T-cell (primary cell): ENCODE data around the gene STXBP1. TPM values are rescaled to one million over a fixed set of nuclear protein-coding genes. Genes with fewer than 3 reads are reported as not detected.

Experiments used
- ATAC-seq, 4 experiments: fragments of 200-7000 bp in 3 of 4; fragments of 150-1000 bp in 1 of 4; cut with Tn5 transposase; replicated peaks in 1 of 4; 1 replicate in 3 of 4; 2 replicates in 1 of 4; pipeline ENCODE4 v1.10.0; 2021; ENCODE audit warnings: moderate library complexity in 3 of 4, mild to moderate bottlenecking in 2 of 4, moderate number of reproducible peaks in 1 of 4
- CTCF ChIA-PET, 2 donors: fragments of 300-600 bp; sonication (Branson Sonifier 250); formaldehyde crosslinking; loops; one replicate each; lab custom pipeline; 2022; ENCODE audit warnings: antibody characterized with exemption in 2 of 2; lab: Charles Lee
- POLR2A ChIA-PET, 2 donors: fragments of 300-600 bp; sonication (Branson Sonifier 250); formaldehyde crosslinking; loops; one replicate each; lab custom pipeline; 2022; ENCODE audit warnings: antibody characterized with exemption in 2 of 2; lab: Charles Lee
- DNase-seq, 35 experiments: peaks; one replicate each; pipeline versions ENCODE4 v3.0.0 to v3.0.0-alpha.2; 2013 to 2023
- H3K27ac ChIP-seq: one replicate; pipeline ENCODE4 v1.5.1; 2013; ENCODE audit warnings: low read length
- H3K27me3 ChIP-seq, 2 experiments: replicated peaks in 1 of 2; 1 replicate in 1 of 2; 2 replicates in 1 of 2; pipeline versions ENCODE4 v1.6.1 to v1.7.0; 2013; ENCODE audit warnings: low read length in 1 of 2, mixed read lengths in 1 of 2; ENCODE audit not compliant: control insufficient read depth in 2 of 2, insufficient read depth in 2 of 2; ENCODE audit errors: extremely low read depth in 1 of 2
- H3K36me3 ChIP-seq, 2 donors: 1 replicate in 1 of 2; 2 replicates in 1 of 2; pipeline versions ENCODE4 v1.6.1 to v1.7.0; 2013; ENCODE audit warnings: low read length in 1 of 2; ENCODE audit not compliant: control insufficient read depth in 2 of 2, insufficient read depth in 1 of 2; ENCODE audit errors: extremely low read depth in 1 of 2
- H3K4me1 ChIP-seq, 2 experiments: 1 replicate in 1 of 2; 2 replicates in 1 of 2; pipeline versions ENCODE4 v1.6.1 to v1.7.0; 2013; ENCODE audit warnings: low read length in 2 of 2, mixed read lengths in 1 of 2; ENCODE audit not compliant: insufficient read depth in 2 of 2, control insufficient read depth in 1 of 2; ENCODE audit errors: extremely low read depth in 1 of 2
- H3K4me3 ChIP-seq, 2 donors: 1 replicate in 1 of 2; 2 replicates in 1 of 2; pipeline versions ENCODE4 v1.5.1 to v1.7.0; 2013; ENCODE audit warnings: mild to moderate bottlenecking in 2 of 2, low read length in 1 of 2, moderate library complexity in 1 of 2; ENCODE audit not compliant: control insufficient read depth in 1 of 2; ENCODE audit errors: extremely low read depth in 1 of 2
- H3K9me3 ChIP-seq: 2 replicates; pipeline ENCODE4 v1.7.0; 2013
- H3K27ac Mint-ChIP-seq, 2 donors: one replicate each; pipeline ENCODE4 v1.8.0; 2020 to 2021; ENCODE audit warnings: mild to moderate bottlenecking in 2 of 2, mixed read lengths in 2 of 2
- H3K27me3 Mint-ChIP-seq, 2 donors: one replicate each; pipeline ENCODE4 v1.8.0; 2021 to 2022; ENCODE audit warnings: mixed read lengths in 2 of 2
- H3K36me3 Mint-ChIP-seq: one replicate; pipeline ENCODE4 v1.8.0; 2021; ENCODE audit warnings: mixed read lengths
- H3K4me1 Mint-ChIP-seq, 3 donors: one replicate each; pipeline ENCODE4 v1.8.0; 2020 to 2022; ENCODE audit warnings: mixed read lengths in 3 of 3, mild to moderate bottlenecking in 1 of 3
- H3K4me3 Mint-ChIP-seq, 3 donors: one replicate each; pipeline ENCODE4 v1.8.0; 2020 to 2022; ENCODE audit warnings: mild to moderate bottlenecking in 3 of 3, mixed read lengths in 3 of 3, moderate library complexity in 3 of 3
- H3K9me3 Mint-ChIP-seq, 3 donors: one replicate each; pipeline ENCODE4 v1.8.0; 2020 to 2022; ENCODE audit warnings: mixed read lengths in 3 of 3
- WGBS: methylation state at CpG from one replicate; pipeline ENCODE4 v1.1.5; 2013; ENCODE audit warnings: missing lambda C conversion rate; ENCODE audit not compliant: insufficient coverage; 5-methylcytosine and 5-hydroxymethylcytosine counted together
- total RNA-seq, 35 experiments: library from RNA in 6 of 35; stranded (reverse) in 6 of 35; fragments of 120-200 nt in 1 of 35; gene quantifications; one replicate each; pipeline versions ENCODE4 v1.2.1 to v1.2.4 and lab custom pipeline; 2013 to 2026

Gene STXBP1
- total RNA-seq, 5 donors from 2014 or later (not counting 1 experiment from before 2014, with no cell fraction given) = 3.8 to 18.2 (median 17.3) TPM

DNA sequence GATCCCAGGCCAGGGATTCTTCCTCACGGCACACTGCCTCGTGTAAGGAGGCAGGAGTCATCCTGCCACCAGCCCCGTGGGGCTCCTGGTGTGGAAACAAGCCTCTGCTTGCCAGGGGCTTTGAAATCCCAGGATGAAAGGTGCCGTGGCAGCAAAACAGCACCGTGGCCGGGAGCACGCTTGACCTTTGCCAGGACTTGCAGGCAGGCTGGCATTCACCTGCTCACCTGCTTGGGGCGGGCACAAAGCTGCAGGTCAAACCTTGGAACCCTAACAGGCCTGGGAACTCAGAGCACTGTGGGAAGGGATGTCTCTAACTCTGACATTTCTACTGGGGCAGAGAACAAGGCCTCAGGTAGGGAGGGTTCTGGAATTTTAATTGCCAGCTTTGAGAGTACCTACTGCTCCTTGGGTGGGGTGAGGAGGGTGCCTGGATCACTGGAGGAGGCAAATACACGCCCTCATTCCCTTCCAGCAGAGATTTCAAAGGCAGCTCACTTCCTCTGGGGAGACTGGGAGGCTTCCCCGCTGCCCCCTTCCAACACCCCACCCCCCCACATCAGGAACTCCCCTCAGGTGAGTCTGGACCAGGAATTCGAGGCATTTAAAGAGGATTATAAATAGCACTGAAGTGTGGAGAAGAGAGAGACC, 45.6 kb upstream of the STXBP1 start:
- peaks cover 4% of the 10 kb centered on the region for H3K36me3 Mint-ChIP-seq
- H3K4me1 ChIP-seq = peaks cover 10 to 41% of the 10 kb centered on the region in 2 experiments

DNA sequence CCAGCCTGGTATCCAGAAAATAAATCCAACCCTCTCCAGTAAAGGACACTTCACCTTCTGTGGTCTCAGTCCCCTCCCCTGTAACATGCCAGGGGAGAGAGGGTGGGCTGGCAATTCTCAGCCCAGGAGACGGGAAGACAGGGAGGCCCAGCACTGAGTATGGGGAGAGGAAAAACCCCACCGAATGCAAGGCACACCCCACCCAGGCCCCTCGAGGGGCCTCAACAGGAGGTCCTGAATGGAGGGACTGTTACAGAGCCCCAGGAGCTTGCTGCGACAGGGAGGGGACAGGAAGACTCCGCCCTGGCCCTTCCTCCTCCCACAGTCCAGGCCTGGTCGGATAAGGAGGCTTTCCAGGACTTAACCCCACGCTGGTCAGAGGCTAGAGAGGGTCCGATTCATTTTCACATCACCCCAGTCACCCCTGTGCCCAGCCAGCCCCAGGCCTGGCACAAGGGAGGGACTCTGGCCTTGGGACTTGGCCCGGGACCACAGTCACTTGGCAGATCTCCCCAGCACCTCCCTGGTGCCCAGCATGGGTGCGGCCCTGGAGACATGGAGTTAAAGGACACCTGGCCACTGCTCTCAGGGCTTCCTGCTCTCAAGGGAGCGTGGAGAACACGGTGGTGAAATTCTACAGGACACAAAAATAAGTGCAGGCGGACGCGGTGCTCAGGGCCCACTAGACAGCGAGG, 44.9 kb upstream of the STXBP1 start:
- Histone ChIP-seq H3K27ac (peak overlapping the region; percentile 7), H3K4me1 (peaks cover 10 to 37% of the 10 kb centered on the region in 2 experiments), H3K36me3 (no peaks in the 10 kb centered on the region), H3K4me3 (no peak overlapping the region), H3K9me3 (no peaks in the 10 kb centered on the region), H3K27me3 (no peaks in the 10 kb centered on the region)
- peaks cover 22 to 37% (median 33%) of the 10 kb centered on the region in 3 donors for H3K4me1 Mint-ChIP-seq
- no peaks in the 10 kb centered on the region for H3K9me3 Mint-ChIP-seq
- DNase-seq = no peak
- H3K27ac Mint-ChIP-seq = peak overlapping the region; percentile 66 to 75
- H3K27me3 Mint-ChIP-seq = no peaks in the 10 kb centered on the region
- WGBS = 90% methylated on average over 11 of the region's 16 CpGs
- peak overlapping the region; percentile 57 to 83 (median 66) for H3K4me3 Mint-ChIP-seq
- ChIA-PET CTCF (no interaction called here), POLR2A (no interaction called here)
- ATAC-seq = no peak
- H3K36me3 Mint-ChIP-seq = peaks cover 4% of the 10 kb centered on the region

More for the DNA sequence above, 45.6 kb upstream of the STXBP1 start:
- Histone ChIP-seq H3K4me3 (no peak overlapping the region), H3K36me3 (no peaks in the 10 kb centered on the region), H3K27me3 (no peaks in the 10 kb centered on the region), H3K27ac (no peak overlapping the region), H3K9me3 (no peaks in the 10 kb centered on the region)
- Mint-ChIP-seq H3K27me3 (no peaks in the 10 kb centered on the region), H3K9me3 (no peaks in the 10 kb centered on the region), H3K4me3 (no peak overlapping the region), H3K27ac (peak overlapping the region in 1 of 2 donors; percentile 52), H3K4me1 (peaks cover 30 to 42% (median 40%) of the 10 kb centered on the region in 3 donors)
- 90% methylated on average over 8 of the region's 11 CpGs for WGBS
- CTCF ChIA-PET = interaction anchor here in 1 of 2 donors (0.9 kb wide), 1 partner anchor 11 kb away, joined by 4 read pairs; no protein-coding TSS in a partner anchor
- ATAC-seq (no peak), DNase-seq (no peak)
- POLR2A ChIA-PET = no interaction called here

DNA sequence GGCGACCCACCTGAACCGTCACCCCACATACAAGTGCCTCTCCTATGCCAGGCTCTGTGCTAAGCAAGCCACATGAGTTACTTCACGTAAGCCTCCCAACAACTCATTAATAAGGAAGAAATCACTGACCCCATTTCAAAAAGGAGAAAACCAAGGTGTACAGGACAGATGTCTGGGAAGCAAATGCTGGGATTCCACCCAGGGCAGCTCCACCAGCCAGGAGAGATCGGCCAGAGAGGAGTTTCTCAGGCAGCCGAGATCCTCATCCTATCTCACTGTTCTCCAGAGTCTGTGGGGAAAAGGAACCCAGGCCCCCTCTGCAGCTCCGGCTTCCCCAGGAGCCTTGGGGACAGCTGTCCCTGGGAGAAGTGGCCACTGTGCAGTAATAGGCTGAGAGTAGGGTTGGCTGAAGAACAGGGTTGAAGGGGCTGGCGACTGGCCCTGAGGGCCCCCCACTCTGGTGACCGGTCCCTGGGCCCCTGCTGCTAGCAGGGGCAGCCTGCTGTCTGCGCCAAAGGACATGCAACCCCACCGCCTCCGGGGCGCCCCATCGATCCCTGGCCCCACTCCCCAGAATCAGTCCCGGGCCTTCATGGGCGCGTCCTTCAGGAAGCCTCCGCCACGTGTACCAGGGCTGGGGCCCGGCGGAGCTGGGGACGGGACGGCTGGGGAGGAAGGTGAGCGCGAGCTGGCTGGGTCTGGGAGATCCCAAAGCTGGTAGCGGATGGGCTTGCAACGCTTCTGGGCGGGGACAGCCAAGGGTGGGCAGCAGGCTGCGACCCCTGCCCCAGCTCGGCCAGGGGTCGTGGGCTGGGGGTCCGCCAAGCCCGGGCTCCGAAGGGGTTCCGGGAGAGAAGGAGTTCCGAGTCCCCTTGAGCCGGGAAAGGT, 44.1 kb upstream of the STXBP1 start:
- no peaks in the 10 kb centered on the region for H3K9me3 Mint-ChIP-seq
- peaks cover under 1% of the 10 kb centered on the region for H3K36me3 Mint-ChIP-seq
- peaks cover 10 to 37% of the 10 kb centered on the region in 2 experiments for H3K4me1 ChIP-seq
- peak overlapping the region; percentile 66 to 75 for H3K27ac Mint-ChIP-seq
- H3K36me3 ChIP-seq = no peaks in the 10 kb centered on the region
- WGBS = 26% methylated on average over 24 of the region's 36 CpGs
- no peaks in the 10 kb centered on the region for H3K27me3 Mint-ChIP-seq
- DNase-seq = peak in 4 of 35 experiments; percentile 17 to 39 (median 22)
- peak in 1 of 4 experiments; percentile 6 for ATAC-seq
- peaks cover 22 to 29% (median 27%) of the 10 kb centered on the region in 3 donors for H3K4me1 Mint-ChIP-seq
- H3K27ac ChIP-seq = peak overlapping the region; percentile 7
- ChIA-PET CTCF (no interaction called here), POLR2A (no interaction called here)
- no peaks in the 10 kb centered on the region for H3K9me3 ChIP-seq
- H3K27me3 ChIP-seq = no peaks in the 10 kb centered on the region
- H3K4me3 ChIP-seq = peak overlapping the region; percentile 25 to 38
- H3K4me3 Mint-ChIP-seq = peak overlapping the region; percentile 57 to 83 (median 66)

DNA sequence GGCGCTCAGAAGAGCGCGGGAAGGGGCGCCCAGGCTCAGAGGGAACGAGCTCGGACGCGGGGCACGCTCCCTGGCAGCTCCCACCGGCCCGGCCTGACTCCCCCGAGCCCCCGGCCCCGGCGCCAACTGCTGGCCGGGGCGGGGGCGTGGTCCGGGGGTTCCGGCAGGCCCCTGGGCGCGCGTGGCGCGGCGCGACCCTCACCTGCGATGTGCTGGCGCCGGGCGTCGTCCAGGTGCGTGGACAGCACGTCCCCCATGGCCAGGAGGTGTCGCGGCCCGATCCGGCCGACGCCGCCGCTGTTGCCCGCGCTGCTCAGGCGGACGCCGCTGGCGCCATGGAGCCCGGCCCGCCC, 43.5 kb upstream of the STXBP1 start:
- no peaks in the 10 kb centered on the region for H3K36me3 ChIP-seq
- WGBS = 2% methylated on average over 50 of the region's 50 CpGs
- H3K4me3 ChIP-seq = peak overlapping the region; percentile 25 to 38
- H3K27me3 ChIP-seq = no peaks in the 10 kb centered on the region
- ATAC-seq (peak; percentile 2 to 40 (median 5)), DNase-seq (peak in 2 of 35 experiments; percentile 16 to 33)
- Mint-ChIP-seq H3K9me3 (no peaks in the 10 kb centered on the region), H3K4me3 (peak overlapping the region in 2 of 3 donors; percentile 66 to 83), H3K27ac (no peak overlapping the region), H3K27me3 (no peaks in the 10 kb centered on the region), H3K4me1 (peaks cover 22 to 28% (median 26%) of the 10 kb centered on the region in 3 donors), H3K36me3 (no peaks in the 10 kb centered on the region)
- H3K4me1 ChIP-seq = peaks cover 10 to 37% of the 10 kb centered on the region in 2 experiments
- ChIA-PET CTCF (no interaction called here), POLR2A (no interaction called here)
- no peaks in the 10 kb centered on the region for H3K9me3 ChIP-seq
- H3K27ac ChIP-seq = no peak overlapping the region

DNA sequence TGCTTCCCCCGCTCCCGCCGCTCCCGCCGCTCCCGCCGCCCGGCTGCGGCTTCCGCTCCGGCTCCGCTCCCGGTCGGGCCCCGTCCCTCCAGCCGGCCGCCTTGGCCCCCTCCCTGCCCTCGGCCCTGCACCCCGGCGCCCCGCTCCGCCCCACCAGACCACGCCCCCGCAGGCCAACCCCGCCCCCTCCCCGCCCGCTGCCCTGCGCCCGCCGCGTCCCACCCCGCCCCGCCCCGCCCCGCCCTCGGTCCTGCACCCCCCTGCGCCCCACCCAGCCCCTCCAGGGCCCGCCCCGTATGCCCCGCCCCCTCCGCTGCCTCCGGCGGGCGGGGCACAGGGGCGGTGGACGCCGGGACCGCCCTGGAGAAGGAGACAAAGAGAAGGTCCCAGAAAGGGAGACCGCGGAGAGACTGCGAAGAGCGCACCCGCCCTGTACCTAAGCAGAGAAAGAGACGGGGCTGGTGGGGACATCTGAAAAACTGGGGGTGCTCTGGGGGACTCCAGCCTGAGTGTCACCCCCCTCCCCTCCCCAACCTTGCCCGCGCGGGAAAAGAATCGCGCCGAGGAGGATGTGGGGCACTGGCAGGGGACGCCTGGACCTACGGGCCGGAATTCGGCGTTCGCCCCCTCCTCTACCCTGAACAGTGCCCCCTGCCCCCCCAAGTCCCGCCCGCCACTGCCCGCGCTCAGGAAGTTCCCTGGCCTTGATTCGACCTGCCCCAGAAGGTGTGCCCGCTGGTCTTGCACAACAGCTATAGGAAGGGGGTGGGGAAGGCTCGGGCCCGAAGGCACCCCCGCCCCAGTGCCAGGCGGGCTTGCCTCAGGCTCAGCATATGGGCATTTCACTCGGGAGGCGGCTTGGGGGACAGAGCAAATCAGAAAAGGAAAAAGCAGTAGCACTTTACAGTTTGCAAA, 42.8 kb upstream of the STXBP1 start:
- H3K4me1 ChIP-seq = peaks cover 10 to 37% of the 10 kb centered on the region in 2 experiments
- DNase-seq (peak in 34 of 35 experiments; percentile 24 to 86 (median 58)), ATAC-seq (peak; percentile 78 to 85 (median 81))
- Mint-ChIP-seq H3K9me3 (no peaks in the 10 kb centered on the region), H3K27ac (peak overlapping the region; percentile 83 to 86), H3K27me3 (no peaks in the 10 kb centered on the region), H3K4me3 (peak overlapping the region; percentile 80 to 86 (median 82)), H3K4me1 (peaks cover 22 to 28% (median 26%) of the 10 kb centered on the region in 3 donors), H3K36me3 (no peaks in the 10 kb centered on the region)
- peak overlapping the region; percentile 35 to 72 for H3K4me3 ChIP-seq
- CTCF ChIA-PET = no interaction called here
- H3K27me3 ChIP-seq = no peaks in the 10 kb centered on the region
- no peaks in the 10 kb centered on the region for H3K36me3 ChIP-seq
- peak overlapping the region; percentile 79 for H3K27ac ChIP-seq
- H3K9me3 ChIP-seq = no peaks in the 10 kb centered on the region
- WGBS = 2% methylated on average over 27 of the region's 78 CpGs
- POLR2A ChIA-PET = no interaction called here
